A172 (cell line): ENCODE measurements around the gene OR2V2. TPM values are rescaled to one million over a fixed set of nuclear protein-coding genes. Genes with fewer than 3 reads are reported as not detected.

Experiments
- DNase-seq: peaks from one replicate; pipeline ENCODE4 v3.0.0-alpha.2; 2015; ENCODE audit warnings: low spot score
- total RNA-seq: library from RNA; depleted of rRNA; stranded (reverse); fragments of >200 nt; shearing (Covaris generic); gene quantifications from 2 replicates; pipeline ENCODE4 v1.2.3, GENCODE V29; 2014

Gene OR2V2
- total RNA-seq, 1 experiment from 2014 or later = not detected

- no peak for DNase-seq
These were observed 2.3 kb upstream of the OR2V2 start for GRCh38 chr5:181145133-181145532.

- DNase-seq = no peak
These were observed 2.0 kb downstream of the OR2V2 start for GRCh38 chr5:181149355-181149754.

GRCh38 chr5:181149806-181150733 is 2.7 kb downstream of the OR2V2 start:
- no peak for DNase-seq

- no peak for DNase-seq
These were observed 3.8 kb downstream of the OR2V2 start for GRCh38 chr5:181151146-181151545.

GRCh38 chr5:181152406-181152805 is 5.0 kb downstream of the OR2V2 start:
- DNase-seq = peak; percentile 92

GRCh38 chr5:181153814-181154213 is 6.4 kb downstream of the OR2V2 start:
- no peak for DNase-seq

GRCh38 chr5:181156758-181157157 is 9.4 kb downstream of the OR2V2 start:
- no peak for DNase-seq

GRCh38 chr5:181158869-181159268 is 11.5 kb downstream of the OR2V2 start:
- no peak for DNase-seq

- DNase-seq = peak; percentile 84
These were observed 12.1 kb downstream of the OR2V2 start for GRCh38 chr5:181159286-181160151.

- DNase-seq = peak; percentile 69
These were observed 12.9 kb downstream of the OR2V2 start for GRCh38 chr5:181160152-181160754.

GRCh38 chr5:181160755-181161533 is 13.6 kb downstream of the OR2V2 start:
- peak; percentile 83 for DNase-seq

GRCh38 chr5:181161534-181162175 is 14.3 kb downstream of the OR2V2 start:
- DNase-seq = no peak

GRCh38 chr5:181163487-181164075 is 16.2 kb downstream of the OR2V2 start:
- no peak for DNase-seq

GRCh38 chr5:181164076-181164952 is 16.9 kb downstream of the OR2V2 start:
- no peak for DNase-seq

GRCh38 chr5:181166812-181167733 is 19.7 kb downstream of the OR2V2 start:
- DNase-seq = no peak

GRCh38 chr5:181167814-181168488 is 20.6 kb downstream of the OR2V2 start:
- DNase-seq = no peak

- no peak for DNase-seq
These were observed 21.3 kb downstream of the OR2V2 start for GRCh38 chr5:181168595-181169118.
